ENCODE measurements around the gene NPIPB9.
"Not testable (repeated sequence)": the region's sequence is repeated elsewhere in the genome, so short reads cannot be mapped to it uniquely, and the experiment has no call there.

The NPIPB9 gene

DNA sequence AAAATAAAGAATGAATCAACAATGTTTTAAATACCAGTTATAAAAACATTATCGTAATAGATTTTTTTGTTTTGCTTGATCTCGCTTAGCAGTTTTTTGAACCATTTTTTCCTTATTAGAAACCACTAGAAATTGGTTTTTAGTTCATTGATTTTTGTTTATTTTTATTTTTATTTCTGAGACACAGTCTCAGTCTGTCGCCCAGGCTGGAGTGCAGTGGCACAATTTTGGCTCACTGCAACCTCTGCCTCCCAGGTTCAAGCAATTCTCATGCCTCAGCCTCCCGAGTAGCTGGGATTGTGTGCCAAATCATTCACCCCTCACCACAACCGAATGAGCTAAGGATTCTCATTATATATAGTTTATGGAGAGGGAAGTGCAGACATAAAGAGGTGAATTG, at the start of gene NPIPB9:
NPIPB9 (plus strand) TSS at position 301 of the 400 bp plus-strand sequence.
- not testable (repeated sequence) for DNase-seq (ENCODE audit: extremely low read depth, low read depth); H3K4me3 ChIP-seq (replicated peaks; ENCODE audit: low read depth, low read length)

- not testable (repeated sequence) for H3K4me3 ChIP-seq (replicated peaks; ENCODE audit: low read depth, low read length); DNase-seq (ENCODE audit: extremely low read depth, low read depth)
Measured at GRCh38 chr16:28704246-28704645, 47.3 kb upstream of the NPIPB9 start.

GRCh38 chr16:28711220-28712083, 40.1 kb upstream of the NPIPB9 start, which contains the start of gene EIF3C:
EIF3C (plus strand) TSS chr16:28711464; CDS start chr16:28711687, 223 bp downstream.
- H3K4me3 ChIP-seq (replicated peaks; ENCODE audit: low read depth, low read length); DNase-seq (ENCODE audit: extremely low read depth, low read depth): not testable (repeated sequence)

DNA sequence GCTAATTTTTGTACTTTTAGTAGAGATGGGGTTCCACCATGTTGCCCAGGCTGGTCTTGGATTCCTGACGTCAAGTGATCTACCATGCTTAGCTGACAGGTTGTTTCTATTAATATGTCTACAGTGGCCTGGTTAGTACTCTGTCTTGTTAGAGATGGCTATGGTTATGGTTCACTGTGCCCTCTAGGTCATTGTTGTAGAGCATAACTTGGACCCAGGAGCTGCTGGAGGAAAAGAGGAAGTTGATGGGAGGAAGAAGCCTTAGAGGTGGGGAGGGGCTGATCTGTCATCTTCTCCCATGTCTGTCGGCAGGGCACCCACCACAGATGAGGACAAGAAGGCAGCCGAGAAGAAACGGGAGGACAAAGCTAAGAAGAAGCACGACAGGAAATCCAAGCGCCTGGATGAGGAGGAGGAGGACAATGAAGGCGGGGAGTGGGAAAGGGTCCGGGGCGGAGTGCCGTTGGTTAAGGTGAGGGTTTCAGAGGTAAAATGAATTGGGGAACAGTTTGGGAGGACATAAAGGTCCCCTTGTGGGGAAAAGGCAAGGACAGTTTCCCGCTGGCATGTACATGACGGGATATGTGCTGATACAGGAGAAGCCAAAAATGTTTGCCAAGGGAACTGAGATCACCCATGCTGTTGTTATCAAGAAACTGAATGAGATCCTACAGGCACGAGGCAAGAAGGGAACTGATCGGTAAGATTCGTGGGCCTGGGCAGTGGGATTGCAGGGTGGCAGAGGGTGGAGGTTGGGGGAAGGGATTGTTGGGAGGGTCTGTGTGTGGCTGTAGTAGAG, 28.5 kb upstream of the NPIPB9 start:
- not testable (repeated sequence) for DNase-seq (ENCODE audit: extremely low read depth, low read depth); H3K4me3 ChIP-seq (replicated peaks; ENCODE audit: low read depth, low read length)

- not testable (repeated sequence) for DNase-seq (ENCODE audit: extremely low read depth, low read depth); H3K4me3 ChIP-seq (replicated peaks; ENCODE audit: low read depth, low read length)
Measured at GRCh38 chr16:28731253-28731652, 20.3 kb upstream of the NPIPB9 start.

DNA sequence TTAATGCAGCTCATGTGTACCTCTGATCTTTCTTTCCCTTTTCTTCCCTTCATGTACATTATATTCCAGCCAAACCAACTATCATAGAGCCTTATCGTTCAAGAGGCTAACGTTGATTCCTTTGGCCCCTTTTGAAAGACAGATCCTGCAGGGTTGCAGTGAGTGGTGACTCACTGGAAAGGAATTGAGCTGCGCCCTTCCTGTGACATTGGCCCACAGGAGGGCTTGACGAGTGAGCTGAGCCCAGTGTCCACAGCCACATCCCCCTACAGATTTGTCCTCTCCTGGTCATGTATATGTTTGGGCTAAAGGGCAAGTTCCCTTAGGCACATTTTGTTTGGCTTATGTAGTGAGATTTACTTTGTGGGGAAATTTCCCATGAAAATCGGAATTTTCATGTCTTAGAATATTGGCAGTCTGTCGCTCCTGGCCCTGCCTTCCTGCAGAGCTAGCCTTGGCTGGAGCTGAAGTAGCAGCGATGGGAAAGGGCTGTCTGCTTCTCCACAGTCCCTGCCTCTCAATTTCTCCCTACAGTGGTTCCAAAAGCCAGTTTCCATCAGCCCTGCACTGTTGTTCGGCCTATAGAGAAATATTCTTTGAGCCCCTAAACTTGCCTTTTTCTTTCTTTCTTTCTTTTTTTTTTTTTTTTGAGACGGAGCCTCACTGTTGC, 19.0 kb upstream of the NPIPB9 start:
- DNase-seq (ENCODE audit: extremely low read depth, low read depth); H3K4me3 ChIP-seq (replicated peaks; ENCODE audit: low read depth, low read length): not testable (repeated sequence)

DNA sequence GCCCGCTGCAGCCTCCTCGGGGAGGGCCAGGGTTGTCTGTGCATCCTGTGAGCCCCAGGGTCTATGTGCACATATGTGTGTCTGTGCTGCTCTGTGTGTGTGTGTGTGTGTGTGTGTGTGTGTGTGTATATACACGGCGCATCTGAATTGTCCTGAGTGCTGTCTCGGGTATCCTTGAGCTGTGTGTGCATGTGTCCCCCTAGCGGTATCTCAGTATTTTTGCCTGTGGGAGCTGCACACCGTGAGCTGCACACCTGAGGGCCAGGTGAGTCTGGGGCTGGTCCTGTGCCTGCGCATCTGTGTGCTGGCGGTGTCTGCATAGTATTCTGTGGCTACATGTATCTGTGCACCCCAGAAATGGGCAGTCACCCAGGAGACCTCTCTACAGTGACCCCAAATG, 11.8 kb upstream of the NPIPB9 start:
- not testable (repeated sequence) for DNase-seq (ENCODE audit: extremely low read depth, low read depth); H3K4me3 ChIP-seq (replicated peaks; ENCODE audit: low read depth, low read length)

DNA sequence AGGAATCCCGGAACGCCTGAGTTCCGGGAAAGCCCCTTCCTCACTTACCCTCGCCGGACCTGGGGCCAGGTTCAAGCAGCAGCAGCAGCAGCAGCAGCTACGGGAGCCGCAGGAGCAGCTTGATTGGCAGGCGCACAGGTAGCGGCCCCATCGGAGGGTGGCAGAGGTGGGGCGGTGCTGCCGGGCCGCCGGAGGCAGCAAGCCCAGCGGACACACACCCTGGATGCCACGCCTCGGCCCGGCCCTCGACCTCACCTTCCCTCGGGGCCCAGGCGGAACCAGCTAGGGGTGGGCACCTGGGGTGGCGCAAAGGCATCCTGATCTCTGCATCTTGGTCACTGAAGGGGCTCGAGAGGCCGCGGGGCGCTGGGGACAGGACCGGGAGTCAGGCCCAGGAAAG, 11.0 kb upstream of the NPIPB9 start:
- not testable (repeated sequence) for DNase-seq (ENCODE audit: extremely low read depth, low read depth); H3K4me3 ChIP-seq (replicated peaks; ENCODE audit: low read depth, low read length)

DNA sequence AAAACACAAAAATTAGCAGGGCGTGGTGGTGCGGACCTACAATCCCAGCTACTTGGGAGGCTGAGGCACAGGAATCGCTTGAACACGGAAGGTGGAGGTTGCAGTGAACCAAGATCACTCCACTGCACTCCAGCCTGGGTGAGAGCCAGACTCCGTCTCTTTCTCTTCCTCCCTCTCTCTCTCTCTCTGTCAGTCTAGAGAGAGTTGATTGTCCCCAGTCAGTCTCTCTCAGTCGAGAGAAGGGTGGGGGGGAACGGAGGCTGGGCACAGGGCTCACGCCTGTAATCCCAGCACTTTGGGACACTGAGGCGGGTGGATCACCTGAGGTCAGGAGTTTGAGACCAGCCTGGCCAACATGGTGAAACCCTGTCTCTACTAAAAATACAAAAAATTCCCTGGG, 10.3 kb upstream of the NPIPB9 start:
- not testable (repeated sequence) for H3K4me3 ChIP-seq (replicated peaks; ENCODE audit: low read depth, low read length); DNase-seq (ENCODE audit: extremely low read depth, low read depth)

GRCh38 chr16:28746618-28747350, 4.8 kb upstream of the NPIPB9 start:
- not testable (repeated sequence) for DNase-seq (ENCODE audit: extremely low read depth, low read depth); H3K4me3 ChIP-seq (replicated peaks; ENCODE audit: low read depth, low read length)

DNA sequence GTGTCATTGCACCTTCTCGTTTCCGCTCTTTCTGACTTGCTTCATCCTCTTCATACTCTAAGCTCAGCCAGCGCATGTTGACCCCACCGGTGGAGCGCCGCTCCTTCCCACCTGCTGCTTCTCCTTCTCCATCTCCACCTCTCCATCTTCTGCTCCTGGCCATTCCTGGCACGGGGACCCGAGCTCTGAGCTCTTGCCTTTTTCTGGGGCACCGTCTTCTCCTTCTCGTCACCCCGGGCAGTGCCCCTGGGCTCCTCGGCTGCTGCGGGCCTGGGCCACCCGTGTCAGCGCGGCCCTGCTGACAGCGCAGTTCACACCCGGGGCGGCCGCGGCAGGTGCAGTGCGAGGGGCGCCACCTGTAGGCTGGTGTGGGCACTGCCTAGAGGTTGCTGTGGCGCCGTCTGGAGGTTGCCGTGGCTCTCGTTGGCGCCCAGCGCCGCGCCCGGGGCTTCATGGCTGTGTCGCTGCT, 1.6 kb upstream of the NPIPB9 start:
- not testable (repeated sequence) for DNase-seq (ENCODE audit: extremely low read depth, low read depth); H3K4me3 ChIP-seq (replicated peaks; ENCODE audit: low read depth, low read length)

DNA sequence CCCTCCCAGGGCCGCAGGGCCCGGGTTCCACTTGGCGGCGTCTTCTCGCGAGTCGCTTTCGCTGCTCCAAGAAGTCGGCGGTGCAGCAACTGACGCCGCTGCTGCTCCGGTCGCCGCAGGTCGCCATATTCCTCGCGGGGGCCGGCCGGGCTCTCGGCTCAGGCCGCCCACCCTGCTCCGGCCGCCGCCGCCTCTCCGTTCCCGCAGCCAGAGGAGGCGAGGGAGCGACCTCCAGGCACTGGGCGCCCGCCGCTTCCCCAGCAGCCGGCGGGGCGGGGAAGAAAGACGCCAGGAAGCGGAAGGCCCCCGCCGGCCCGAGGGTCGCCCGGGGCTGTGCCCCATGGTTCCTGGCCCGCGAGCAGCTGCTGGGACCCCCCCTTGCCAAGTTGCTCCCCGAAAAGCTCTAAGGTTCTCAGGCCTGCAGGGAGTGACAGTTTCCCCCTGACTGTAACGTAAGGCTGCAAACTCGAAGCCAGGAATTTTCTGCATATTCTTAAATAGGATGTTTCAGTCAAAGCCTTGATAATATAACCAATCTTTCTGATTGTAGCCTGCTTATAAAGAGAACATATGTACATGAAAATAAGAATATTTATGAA, 1.0 kb upstream of the NPIPB9 start:
- DNase-seq (ENCODE audit: extremely low read depth, low read depth); H3K4me3 ChIP-seq (replicated peaks; ENCODE audit: low read depth, low read length): not testable (repeated sequence)

DNA sequence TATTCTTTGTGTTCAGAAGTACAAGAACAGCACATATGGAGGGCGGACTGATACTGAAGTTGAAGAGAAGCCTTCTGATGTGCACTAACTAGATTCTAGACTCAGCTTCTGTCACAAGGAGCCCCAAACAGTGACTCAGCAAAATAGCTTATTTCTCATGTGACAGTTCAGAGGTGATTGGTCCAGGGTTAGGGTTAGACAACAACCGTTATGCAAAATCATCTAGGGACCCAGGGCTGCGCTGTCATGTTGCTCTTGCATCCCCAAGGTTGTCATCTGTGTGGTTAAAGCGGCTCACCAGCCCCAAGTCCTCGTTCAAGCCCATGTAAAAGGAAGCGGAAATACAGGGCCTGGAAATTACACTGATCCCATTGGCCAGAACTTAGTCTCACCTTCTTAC, 30.1 kb downstream of the NPIPB9 start:
- not testable (repeated sequence) for DNase-seq (ENCODE audit: extremely low read depth, low read depth)

GRCh38 chr16:28782357-28782756, 30.8 kb downstream of the NPIPB9 start:
- not testable (repeated sequence) for H3K4me3 ChIP-seq (replicated peaks; ENCODE audit: low read depth, low read length); DNase-seq (ENCODE audit: extremely low read depth, low read depth)

More for the DNA sequence above, 30.1 kb downstream of the NPIPB9 start:
- H3K4me3 ChIP-seq (replicated peaks; ENCODE audit: low read depth, low read length): not testable (repeated sequence)

All from HFF-Myc (cell line).